ENCODE data around the gene MCTP2.

Gene MCTP2

DNA sequence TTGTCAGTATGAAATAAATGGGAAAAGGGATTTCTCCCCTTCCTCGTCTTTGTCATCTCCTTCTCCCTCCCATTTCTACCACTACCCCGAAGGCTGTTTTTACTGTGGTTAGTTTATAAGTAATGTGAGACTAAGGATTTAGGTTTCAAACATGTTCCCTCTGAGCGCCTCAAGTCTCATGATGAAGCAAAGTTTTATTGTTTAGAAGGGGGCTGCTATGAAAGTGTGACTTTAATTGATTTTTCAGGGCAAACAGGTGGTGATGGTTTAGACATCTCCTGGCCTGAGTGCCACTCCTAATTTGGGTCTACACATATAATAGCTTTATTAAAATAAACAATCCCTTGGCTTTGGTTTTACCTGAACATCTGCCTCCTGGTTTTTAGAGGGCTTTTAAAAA lies 185.5 kb downstream of the MCTP2 start:
- no peak overlapping the region for H3K4me3 ChIP-seq (ENCODE audit: low read length)
- H3K9me3 ChIP-seq (ENCODE audit: control insufficient read depth, insufficient read depth, low read length), result no peaks in the 10 kb centered on the region
- no peak overlapping the region for H3K4me2 ChIP-seq (ENCODE audit: low read length)
- H4K20me1 ChIP-seq (ENCODE audit: control insufficient read depth, insufficient read depth, low read depth, low read length), result no peaks in the 10 kb centered on the region
- H3K36me3 ChIP-seq (ENCODE audit: control insufficient read depth, low read length), result no peaks in the 10 kb centered on the region; the same call in none of the 2 replicates
- H3K79me2 ChIP-seq (ENCODE audit: control insufficient read depth, low read length), result no peaks in the 10 kb centered on the region
- no peak overlapping the region for H3K27ac ChIP-seq (ENCODE audit: low read depth, low read length)
- peaks cover 8% of the 10 kb centered on the region for H3K4me1 ChIP-seq (ENCODE audit: control insufficient read depth, low read length)
- TF ChIP-seq, protein P1, sequence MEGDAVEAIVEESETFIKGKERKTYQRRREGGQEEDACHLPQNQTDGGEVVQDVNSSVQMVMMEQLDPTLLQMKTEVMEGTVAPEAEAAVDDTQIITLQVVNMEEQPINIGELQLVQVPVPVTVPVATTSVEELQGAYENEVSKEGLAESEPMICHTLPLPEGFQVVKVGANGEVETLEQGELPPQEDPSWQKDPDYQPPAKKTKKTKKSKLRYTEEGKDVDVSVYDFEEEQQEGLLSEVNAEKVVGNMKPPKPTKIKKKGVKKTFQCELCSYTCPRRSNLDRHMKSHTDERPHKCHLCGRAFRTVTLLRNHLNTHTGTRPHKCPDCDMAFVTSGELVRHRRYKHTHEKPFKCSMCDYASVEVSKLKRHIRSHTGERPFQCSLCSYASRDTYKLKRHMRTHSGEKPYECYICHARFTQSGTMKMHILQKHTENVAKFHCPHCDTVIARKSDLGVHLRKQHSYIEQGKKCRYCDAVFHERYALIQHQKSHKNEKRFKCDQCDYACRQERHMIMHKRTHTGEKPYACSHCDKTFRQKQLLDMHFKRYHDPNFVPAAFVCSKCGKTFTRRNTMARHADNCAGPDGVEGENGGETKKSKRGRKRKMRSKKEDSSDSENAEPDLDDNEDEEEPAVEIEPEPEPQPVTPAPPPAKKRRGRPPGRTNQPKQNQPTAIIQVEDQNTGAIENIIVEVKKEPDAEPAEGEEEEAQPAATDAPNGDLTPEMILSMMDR (IDR thresholded peaks at IDR 0.05; ENCODE audit: low read depth, low read length, poor library complexity, severe bottlenecking), result no peak
- TF ChIP-seq EZH2phosphoT487 (IDR thresholded peaks at IDR 0.05; ENCODE audit: borderline replicate concordance, low read length), result no peak
- no peaks in the 10 kb centered on the region for H3K9me2 ChIP-seq (replicated peaks; ENCODE audit: control insufficient read depth, low read length)
- H3K27me3 ChIP-seq (ENCODE audit: control insufficient read depth, low read length), result no peaks in the 10 kb centered on the region
- peaks cover 4% of the 10 kb centered on the region; the same call in 1 of the 2 replicates for H3F3A ChIP-seq (ENCODE audit: control insufficient read depth, insufficient read depth)

GRCh38 chr15:94417501-94418293 lies 186.3 kb downstream of the MCTP2 start:
- TF ChIP-seq EZH2phosphoT487 (IDR thresholded peaks at IDR 0.05; ENCODE audit: borderline replicate concordance, low read length), result no peak
- TF ChIP-seq, protein P1 (IDR thresholded peaks at IDR 0.05; ENCODE audit: low read depth, low read length, poor library complexity, severe bottlenecking), result no peak
- Histone ChIP-seq H3K4me1 (ENCODE audit: control insufficient read depth, low read length) (peaks cover 7% of the 10 kb centered on the region), H3K9me2 (replicated peaks; ENCODE audit: control insufficient read depth, low read length) (no peaks in the 10 kb centered on the region), H3K27ac (ENCODE audit: low read depth, low read length) (no peak overlapping the region), H3K36me3 (ENCODE audit: control insufficient read depth, low read length) (no peaks in the 10 kb centered on the region; the same call in none of the 2 replicates), H3F3A (ENCODE audit: control insufficient read depth, insufficient read depth) (peaks cover 2% of the 10 kb centered on the region; the same call in 1 of the 2 replicates), H3K79me2 (ENCODE audit: control insufficient read depth, low read length) (no peaks in the 10 kb centered on the region), H4K20me1 (ENCODE audit: control insufficient read depth, insufficient read depth, low read depth, low read length) (no peaks in the 10 kb centered on the region), H3K27me3 (ENCODE audit: control insufficient read depth, low read length) (no peaks in the 10 kb centered on the region), H3K9me3 (ENCODE audit: control insufficient read depth, insufficient read depth, low read length) (no peaks in the 10 kb centered on the region), H3K4me3 (ENCODE audit: low read length) (no peak overlapping the region), H3K4me2 (ENCODE audit: low read length) (no peak overlapping the region)

DNA sequence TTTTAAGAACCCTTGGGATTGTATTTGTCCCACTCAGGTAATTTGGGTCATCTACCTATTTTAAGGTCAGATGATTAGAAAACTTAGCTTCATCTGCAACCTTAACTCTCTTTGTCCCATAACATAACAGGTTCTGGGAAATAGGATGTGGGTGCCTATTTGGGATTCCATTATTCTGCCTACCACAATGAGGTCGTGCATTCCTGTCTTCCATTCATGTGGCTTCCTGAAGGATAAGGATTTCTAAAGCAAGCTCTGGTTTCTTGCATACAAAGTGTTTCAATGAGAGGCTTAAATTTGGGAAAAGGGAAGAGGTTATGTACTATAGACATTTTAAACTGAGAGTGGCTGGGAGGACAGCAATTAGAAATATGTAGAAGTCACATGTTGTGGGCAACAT lies 190.3 kb downstream of the MCTP2 start:
- Histone ChIP-seq H3K79me2 (ENCODE audit: control insufficient read depth, low read length) (no peaks in the 10 kb centered on the region), H3K4me2 (ENCODE audit: low read length) (no peak overlapping the region), H3K9me2 (replicated peaks; ENCODE audit: control insufficient read depth, low read length) (no peaks in the 10 kb centered on the region), H3K9me3 (ENCODE audit: control insufficient read depth, insufficient read depth, low read length) (no peaks in the 10 kb centered on the region), H3K27ac (ENCODE audit: low read depth, low read length) (no peak overlapping the region), H4K20me1 (ENCODE audit: control insufficient read depth, insufficient read depth, low read depth, low read length) (no peaks in the 10 kb centered on the region), H3K4me1 (ENCODE audit: control insufficient read depth, low read length) (no peaks in the 10 kb centered on the region), H3K36me3 (ENCODE audit: control insufficient read depth, low read length) (no peaks in the 10 kb centered on the region), H3K4me3 (ENCODE audit: low read length) (no peak overlapping the region), H3K27me3 (ENCODE audit: control insufficient read depth, low read length) (no peaks in the 10 kb centered on the region), H3F3A (ENCODE audit: control insufficient read depth, insufficient read depth) (no peaks in the 10 kb centered on the region)
- no peak for TF ChIP-seq EZH2phosphoT487 (IDR thresholded peaks at IDR 0.05; ENCODE audit: borderline replicate concordance, low read length)
- TF ChIP-seq, protein P1 (IDR thresholded peaks at IDR 0.05; ENCODE audit: low read depth, low read length, poor library complexity, severe bottlenecking), result no peak

Measured in DOHH2 (cell line).